ENCODE measurements around the gene AFMID.

DNA sequence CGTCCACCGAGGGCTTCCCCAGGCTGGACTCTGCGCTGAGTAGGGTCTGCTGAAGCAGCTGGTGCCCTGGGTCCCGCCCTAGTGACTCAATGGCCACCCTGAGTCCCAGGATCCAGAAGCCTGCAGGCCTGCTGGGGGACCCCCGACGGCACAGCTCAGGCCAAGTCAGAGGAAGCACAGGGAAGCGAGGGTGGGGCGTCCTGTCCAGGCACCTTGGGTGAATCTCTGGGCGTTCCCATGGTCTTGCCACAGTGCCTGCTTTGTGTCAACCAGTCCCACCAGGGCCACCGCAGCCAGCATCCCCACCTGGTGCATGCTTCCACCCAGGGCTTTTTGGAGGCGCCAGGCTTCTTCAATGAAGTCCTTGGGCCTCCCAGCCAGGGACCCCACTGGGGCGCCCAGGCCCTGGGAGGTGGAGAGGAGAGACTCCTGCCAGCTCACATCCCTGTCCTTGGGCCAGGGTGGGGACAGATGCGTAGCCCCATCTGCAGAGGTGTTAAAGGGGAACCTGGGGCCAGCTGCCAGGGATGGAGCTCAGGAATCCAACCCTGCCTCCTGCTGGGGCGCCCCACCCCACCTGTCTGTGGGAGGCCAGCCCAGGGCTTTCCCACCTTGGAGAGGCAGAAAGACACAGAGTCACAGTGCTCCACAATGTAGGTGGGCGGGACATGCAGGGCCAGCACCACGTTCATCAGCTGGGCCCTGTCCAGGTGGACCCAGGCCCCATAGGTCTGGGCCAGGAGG is 62.1 kb downstream of the AFMID start:
- TF ChIP-seq CTCF (IDR thresholded peaks at IDR 0.05) (no peak), EP300 (IDR thresholded peaks at IDR 0.05) (no peak), POLR2AphosphoS5 (IDR thresholded peaks at IDR 0.05) (no peak), POLR2A (IDR thresholded peaks at IDR 0.05) (no peak)
